Activated CD4-positive, alpha-beta memory T cell treated with anti-CD3 and anti-CD28 coated beads for 36 hours (primary cell): ENCODE results near the gene RSF1. TPM values are rescaled to one million over a fixed set of nuclear protein-coding genes. Genes with fewer than 3 reads are reported as not detected.

ENCODE experiments used
- CTCF ChIA-PET: fragments of 350-600 bp; sonication (Branson Sonifier 250); formaldehyde crosslinking; loops from one replicate; lab custom pipeline; 2021; ENCODE audit warnings: antibody characterized with exemption, inconsistent platforms; lab: Charles Lee
- POLR2A ChIA-PET: fragments of 350-600 bp; sonication (Branson Sonifier 250); formaldehyde crosslinking; loops from one replicate; lab custom pipeline; 2021; ENCODE audit warnings: antibody characterized with exemption; lab: Charles Lee
- DNase-seq: peaks from one replicate; pipeline ENCODE4 v3.0.0-alpha.2; 2020
- H3K27ac Mint-ChIP-seq: one replicate; pipeline ENCODE4 v1.8.0; 2021; ENCODE audit warnings: mixed read lengths
- H3K27me3 Mint-ChIP-seq: one replicate; pipeline ENCODE4 v1.8.0; 2021; ENCODE audit warnings: mixed read lengths
- H3K36me3 Mint-ChIP-seq: one replicate; pipeline ENCODE4 v1.8.0; 2021; ENCODE audit warnings: mixed read lengths
- H3K4me1 Mint-ChIP-seq: one replicate; pipeline ENCODE4 v1.8.0; 2021; ENCODE audit warnings: low read depth, mixed read lengths
- H3K4me3 Mint-ChIP-seq: one replicate; pipeline ENCODE4 v1.8.0; 2021; ENCODE audit warnings: mild to moderate bottlenecking, mixed read lengths
- H3K9me3 Mint-ChIP-seq: one replicate; pipeline ENCODE4 v1.8.0; 2021; ENCODE audit warnings: mixed read lengths
- intact Hi-C: fragments of 100-400 bp; cut with micrococcal nuclease; formaldehyde crosslinking; loops from one replicate; pipeline ENCODE4 v1.15.1; 2023
- total RNA-seq, 2 experiments: library from RNA; stranded (reverse); gene quantifications; one replicate each; pipeline ENCODE4 v1.2.3, GENCODE V29; 2021

RSF1 gene
- total RNA-seq, 2 experiments from 2014 or later, result 48.7 to 52.9 TPM

DNA sequence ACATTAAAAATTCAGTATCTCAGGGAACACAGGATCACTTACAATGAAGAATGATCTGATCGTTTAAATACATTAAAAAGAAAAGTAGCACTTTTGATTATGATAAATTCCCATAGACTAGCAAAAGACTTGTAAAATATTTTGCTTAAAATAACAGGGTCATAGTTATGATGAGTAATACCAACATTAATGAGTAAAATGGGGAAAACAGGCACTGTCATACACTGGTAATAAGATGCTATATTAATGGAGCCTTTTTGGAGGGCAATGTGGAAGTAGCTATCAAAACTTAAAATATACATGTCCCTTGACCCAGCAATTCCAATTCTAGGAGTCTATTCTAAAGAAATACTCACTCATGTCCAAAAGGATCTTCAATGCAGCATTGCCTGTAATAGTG is 121.1 kb downstream of the RSF1 start:
- peaks cover 5% of the 10 kb centered on the region for H3K4me1 Mint-ChIP-seq
- no peak for DNase-seq
- ChIA-PET CTCF (no interaction called here), POLR2A (interaction anchor here (0.5 kb wide), 1 partner anchor 218 kb away, joined by 3 read pairs; no protein-coding TSS in a partner anchor)
- no peak overlapping the region for H3K4me3 Mint-ChIP-seq
- H3K9me3 Mint-ChIP-seq, result no peaks in the 10 kb centered on the region
- no peak overlapping the region for H3K27ac Mint-ChIP-seq
- intact Hi-C loops, result no loop called here
- no peaks in the 10 kb centered on the region for H3K27me3 Mint-ChIP-seq
- H3K36me3 Mint-ChIP-seq, result peaks cover 30% of the 10 kb centered on the region

- H3K9me3 Mint-ChIP-seq, result no peaks in the 10 kb centered on the region
- H3K4me1 Mint-ChIP-seq, result peaks cover 3% of the 10 kb centered on the region
- DNase-seq, result no peak
- H3K27me3 Mint-ChIP-seq, result no peaks in the 10 kb centered on the region
- intact Hi-C loops, result no loop called here
- ChIA-PET CTCF (no interaction called here), POLR2A (interaction anchor here (0.5 kb wide), 1 partner anchor 217 kb away, joined by 3 read pairs; no protein-coding TSS in a partner anchor)
- H3K4me3 Mint-ChIP-seq, result no peak overlapping the region
- H3K27ac Mint-ChIP-seq, result no peak overlapping the region
- H3K36me3 Mint-ChIP-seq, result peaks cover 27% of the 10 kb centered on the region
Measured at GRCh38 chr11:77698896-77699295, 121.6 kb downstream of the RSF1 start.

- POLR2A ChIA-PET, result no interaction called here
- Mint-ChIP-seq H3K36me3 (peaks cover 33% of the 10 kb centered on the region), H3K4me1 (peaks cover 3% of the 10 kb centered on the region), H3K4me3 (no peak overlapping the region), H3K9me3 (no peaks in the 10 kb centered on the region), H3K27me3 (no peaks in the 10 kb centered on the region), H3K27ac (no peak overlapping the region)
- intact Hi-C loops, result no loop called here
- CTCF ChIA-PET, result no interaction called here
- no peak for DNase-seq
Measured at GRCh38 chr11:77697865-77698264, 122.7 kb downstream of the RSF1 start.

DNA sequence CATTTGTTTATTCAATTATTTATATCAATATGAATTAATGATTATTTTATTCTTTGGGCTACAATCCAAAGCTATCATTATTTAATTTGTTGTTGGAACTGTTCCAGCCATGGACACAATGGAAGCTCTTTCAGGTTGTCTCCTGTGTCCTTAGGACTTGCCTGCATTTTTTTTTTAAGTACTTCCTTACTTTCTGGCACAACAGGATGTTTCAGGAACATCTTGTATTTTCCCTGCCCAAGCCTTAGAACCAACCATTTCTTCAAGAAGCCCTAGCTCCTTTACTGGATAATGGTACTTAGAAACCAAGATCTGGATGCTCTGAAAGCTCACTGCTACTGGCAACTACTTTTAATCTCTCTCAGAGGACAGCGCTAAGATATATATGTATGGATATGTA is 125.1 kb downstream of the RSF1 start:
- no peaks in the 10 kb centered on the region for H3K9me3 Mint-ChIP-seq
- H3K27me3 Mint-ChIP-seq, result no peaks in the 10 kb centered on the region
- no peak overlapping the region for H3K27ac Mint-ChIP-seq
- intact Hi-C loops, result no loop called here
- ChIA-PET CTCF (no interaction called here), POLR2A (no interaction called here)
- H3K4me1 Mint-ChIP-seq, result no peaks in the 10 kb centered on the region
- DNase-seq, result no peak
- peaks cover 32% of the 10 kb centered on the region for H3K36me3 Mint-ChIP-seq
- H3K4me3 Mint-ChIP-seq, result no peak overlapping the region

DNA sequence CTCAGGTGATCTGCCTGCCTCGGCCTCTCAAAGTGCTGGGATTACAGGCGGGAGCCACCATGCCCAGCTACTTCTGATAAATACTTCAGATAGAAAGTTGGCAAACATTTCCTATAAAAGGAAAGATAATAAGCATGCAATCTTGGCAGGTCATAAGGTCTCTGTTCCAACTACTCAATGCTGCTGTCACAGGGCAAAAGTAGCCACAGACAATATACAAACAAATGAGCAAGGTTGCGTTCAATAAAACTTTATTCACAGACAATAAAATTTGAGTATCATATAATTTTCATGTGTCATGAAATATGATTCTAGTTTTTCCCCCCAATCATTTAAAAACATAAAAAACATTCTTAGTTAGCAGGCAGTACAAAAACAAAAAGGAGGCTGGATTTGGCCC is 129.9 kb downstream of the RSF1 start:
- H3K27ac Mint-ChIP-seq, result no peak overlapping the region
- intact Hi-C loops, result no loop called here

GRCh38 chr11:77687088-77687487 is 133.4 kb downstream of the RSF1 start:
- no peaks in the 10 kb centered on the region for H3K9me3 Mint-ChIP-seq
- intact Hi-C loops, result no loop called here
- no peak overlapping the region for H3K4me3 Mint-ChIP-seq
- peaks cover 24% of the 10 kb centered on the region for H3K36me3 Mint-ChIP-seq
- ChIA-PET CTCF (interaction anchor here (0.7 kb wide), 1 partner anchor 10 kb away, joined by 4 read pairs; no protein-coding TSS in a partner anchor), POLR2A (no interaction called here)
- H3K27ac Mint-ChIP-seq, result no peak overlapping the region
- H3K27me3 Mint-ChIP-seq, result no peaks in the 10 kb centered on the region
- H3K4me1 Mint-ChIP-seq, result no peaks in the 10 kb centered on the region
- DNase-seq, result no peak

More for the DNA sequence above, 129.9 kb downstream of the RSF1 start:
- ChIA-PET CTCF (no interaction called here), POLR2A (no interaction called here)
- Mint-ChIP-seq H3K9me3 (no peaks in the 10 kb centered on the region), H3K36me3 (peaks cover 21% of the 10 kb centered on the region), H3K27me3 (no peaks in the 10 kb centered on the region), H3K4me3 (no peak overlapping the region), H3K4me1 (no peaks in the 10 kb centered on the region)
- DNase-seq, result no peak

GRCh38 chr11:77677138-77677537 is 143.4 kb downstream of the RSF1 start:
- ChIA-PET POLR2A (no interaction called here), CTCF (no interaction called here)
- Mint-ChIP-seq H3K4me1 (no peaks in the 10 kb centered on the region), H3K9me3 (no peaks in the 10 kb centered on the region), H3K36me3 (peaks cover 49% of the 10 kb centered on the region), H3K4me3 (no peak overlapping the region), H3K27ac (no peak overlapping the region), H3K27me3 (no peaks in the 10 kb centered on the region)
- intact Hi-C loops, result no loop called here
- DNase-seq, result no peak

DNA sequence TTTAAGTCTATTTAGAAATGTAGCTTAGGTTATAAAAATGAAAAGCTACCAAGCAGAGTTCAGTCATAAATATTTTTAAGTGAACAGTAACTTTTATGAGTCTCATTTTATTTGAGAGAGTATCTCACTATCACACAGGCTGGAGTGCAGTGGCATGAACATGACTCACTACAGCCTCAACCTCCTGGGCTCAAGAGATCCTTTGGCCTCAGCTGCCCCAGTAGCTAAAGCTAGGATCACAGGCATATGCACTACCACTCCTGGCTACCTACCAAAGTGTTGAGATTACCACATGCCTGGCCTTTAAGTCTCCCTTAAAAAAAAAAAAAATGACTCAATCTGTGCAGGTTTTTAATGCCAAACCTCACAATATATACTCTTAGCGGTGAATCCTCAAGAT is 148.3 kb downstream of the RSF1 start:
- Mint-ChIP-seq H3K27me3 (no peaks in the 10 kb centered on the region), H3K27ac (no peak overlapping the region), H3K36me3 (peaks cover 58% of the 10 kb centered on the region), H3K4me3 (no peak overlapping the region), H3K4me1 (no peaks in the 10 kb centered on the region), H3K9me3 (no peaks in the 10 kb centered on the region)
- POLR2A ChIA-PET, result no interaction called here
- CTCF ChIA-PET, result no interaction called here
- intact Hi-C loops, result no loop called here
- DNase-seq, result no peak

- intact Hi-C loops, result no loop called here
- no peaks in the 10 kb centered on the region for H3K27me3 Mint-ChIP-seq
- H3K27ac Mint-ChIP-seq, result no peak overlapping the region
- ChIA-PET POLR2A (interaction anchor here (0.6 kb wide), 1 partner anchor 20 kb away, joined by 4 read pairs; no protein-coding TSS in a partner anchor), CTCF (no interaction called here)
- no peaks in the 10 kb centered on the region for H3K4me1 Mint-ChIP-seq
- H3K4me3 Mint-ChIP-seq, result no peak overlapping the region
- H3K36me3 Mint-ChIP-seq, result peaks cover 45% of the 10 kb centered on the region
- no peaks in the 10 kb centered on the region for H3K9me3 Mint-ChIP-seq
- no peak for DNase-seq
Measured at GRCh38 chr11:77669848-77670511, 150.5 kb downstream of the RSF1 start.

GRCh38 chr11:77668760-77669159 is 151.8 kb downstream of the RSF1 start:
- POLR2A ChIA-PET, result no interaction called here
- Mint-ChIP-seq H3K27ac (no peak overlapping the region), H3K4me3 (no peak overlapping the region), H3K27me3 (no peaks in the 10 kb centered on the region), H3K36me3 (peaks cover 35% of the 10 kb centered on the region), H3K4me1 (no peaks in the 10 kb centered on the region), H3K9me3 (no peaks in the 10 kb centered on the region)
- no peak for DNase-seq
- CTCF ChIA-PET, result no interaction called here
- intact Hi-C loops, result no loop called here

DNA sequence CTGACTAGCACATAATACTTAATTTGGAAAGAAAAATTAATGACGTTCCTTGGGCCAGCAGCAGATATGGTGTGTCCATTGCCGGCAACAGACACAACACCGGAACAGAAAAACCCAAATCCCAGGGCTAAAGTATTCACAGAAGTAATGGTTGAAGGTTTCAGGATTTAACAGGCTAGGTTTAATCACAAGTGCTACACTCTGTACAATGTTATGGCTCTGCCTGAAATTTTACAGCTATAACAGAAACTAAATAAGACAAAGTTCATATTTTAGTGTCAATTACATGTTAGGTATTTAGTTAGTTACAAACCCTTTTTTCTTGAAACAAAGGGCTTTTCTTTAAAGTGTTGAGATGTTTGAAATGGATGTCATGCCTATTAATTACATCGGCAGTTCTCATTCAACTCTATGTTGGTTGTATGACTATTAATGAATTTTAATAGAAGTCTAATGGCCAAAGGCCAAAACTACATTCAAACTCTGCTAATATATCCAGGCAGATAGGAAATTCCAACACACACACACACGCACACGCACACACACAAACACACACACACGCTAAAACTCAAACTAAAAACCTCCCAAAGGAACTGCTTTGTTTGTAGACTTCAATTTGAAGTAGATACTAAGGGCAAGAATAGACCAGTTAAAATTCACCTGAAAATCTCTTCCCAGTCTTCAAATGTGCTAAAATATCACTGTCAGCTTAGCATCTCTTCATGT is 155.1 kb downstream of the RSF1 start:
- H3K36me3 Mint-ChIP-seq, result peaks cover 18% of the 10 kb centered on the region
- CTCF ChIA-PET, result no interaction called here
- no peaks in the 10 kb centered on the region for H3K4me1 Mint-ChIP-seq
- POLR2A ChIA-PET, result no interaction called here
- intact Hi-C loops, result no loop called here
- H3K4me3 Mint-ChIP-seq, result no peak overlapping the region
- no peaks in the 10 kb centered on the region for H3K9me3 Mint-ChIP-seq
- DNase-seq, result no peak
- H3K27me3 Mint-ChIP-seq, result no peaks in the 10 kb centered on the region
- H3K27ac Mint-ChIP-seq, result no peak overlapping the region

GRCh38 chr11:77661670-77662069 is 158.9 kb downstream of the RSF1 start:
- no peak for DNase-seq
- Mint-ChIP-seq H3K4me3 (no peak overlapping the region), H3K9me3 (no peaks in the 10 kb centered on the region), H3K4me1 (no peaks in the 10 kb centered on the region), H3K27ac (no peak overlapping the region), H3K36me3 (peaks cover under 1% of the 10 kb centered on the region), H3K27me3 (no peaks in the 10 kb centered on the region)
- ChIA-PET POLR2A (no interaction called here), CTCF (no interaction called here)
- intact Hi-C loops, result no loop called here
